ENCODE results near the gene BTBD16.

DNA sequence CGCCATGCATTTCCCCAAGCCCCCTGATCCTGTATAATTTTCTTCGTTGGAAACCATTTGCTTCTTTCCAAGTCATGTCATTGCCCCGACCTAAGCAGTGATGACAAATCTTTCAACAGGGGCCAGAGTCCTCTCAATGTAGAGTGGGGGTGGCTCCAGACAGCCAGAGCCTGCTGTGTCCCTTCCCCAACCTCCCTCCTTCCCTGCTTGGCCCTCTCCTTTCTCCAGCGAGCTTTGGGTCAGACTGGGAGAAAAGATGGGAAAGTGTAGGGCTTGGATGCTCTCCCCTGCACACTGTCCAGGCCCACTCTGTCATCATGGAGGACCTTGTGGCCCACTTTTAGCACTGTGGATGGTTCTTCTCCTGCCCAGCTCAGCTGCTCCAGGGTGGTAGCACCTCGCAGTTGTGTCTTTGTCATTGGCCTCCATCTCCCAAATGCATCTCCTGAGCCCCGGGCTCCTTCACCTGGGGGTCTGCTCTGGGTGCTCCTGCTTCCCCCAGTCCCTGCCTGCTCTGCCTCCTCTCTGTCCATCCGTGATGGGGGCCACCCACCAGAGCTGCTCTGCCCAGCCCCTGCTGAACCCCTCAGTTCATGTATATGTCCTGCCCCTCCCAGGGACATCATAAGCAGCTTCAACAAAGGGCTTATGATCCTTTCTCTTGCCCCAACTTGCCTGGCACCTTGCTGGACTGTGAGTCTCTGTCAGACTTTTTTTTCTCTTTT, 37.5 kb downstream of the BTBD16 start:
- no peak for TF ChIP-seq POLR2A (IDR thresholded peaks at IDR 0.05)
- TF ChIP-seq, protein P1, sequence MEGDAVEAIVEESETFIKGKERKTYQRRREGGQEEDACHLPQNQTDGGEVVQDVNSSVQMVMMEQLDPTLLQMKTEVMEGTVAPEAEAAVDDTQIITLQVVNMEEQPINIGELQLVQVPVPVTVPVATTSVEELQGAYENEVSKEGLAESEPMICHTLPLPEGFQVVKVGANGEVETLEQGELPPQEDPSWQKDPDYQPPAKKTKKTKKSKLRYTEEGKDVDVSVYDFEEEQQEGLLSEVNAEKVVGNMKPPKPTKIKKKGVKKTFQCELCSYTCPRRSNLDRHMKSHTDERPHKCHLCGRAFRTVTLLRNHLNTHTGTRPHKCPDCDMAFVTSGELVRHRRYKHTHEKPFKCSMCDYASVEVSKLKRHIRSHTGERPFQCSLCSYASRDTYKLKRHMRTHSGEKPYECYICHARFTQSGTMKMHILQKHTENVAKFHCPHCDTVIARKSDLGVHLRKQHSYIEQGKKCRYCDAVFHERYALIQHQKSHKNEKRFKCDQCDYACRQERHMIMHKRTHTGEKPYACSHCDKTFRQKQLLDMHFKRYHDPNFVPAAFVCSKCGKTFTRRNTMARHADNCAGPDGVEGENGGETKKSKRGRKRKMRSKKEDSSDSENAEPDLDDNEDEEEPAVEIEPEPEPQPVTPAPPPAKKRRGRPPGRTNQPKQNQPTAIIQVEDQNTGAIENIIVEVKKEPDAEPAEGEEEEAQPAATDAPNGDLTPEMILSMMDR (IDR thresholded peaks at IDR 0.05), result no peak

Data from breast epithelium (tissue), 3 donors.